HEK293 (cell line): ENCODE measurements around the gene PRRT3.

ENCODE experiments used
- FEZF1 ChIP-seq: fragments of 450-650 bp; formaldehyde crosslinking; IDR thresholded peaks from 2 replicates; pipeline ENCODE4 v1.5.1; 2016; ENCODE audit warnings: missing biosample characterization, missing genetic modification characterization
- HOXD13 ChIP-seq: sonication (generic); formaldehyde crosslinking; IDR thresholded peaks from 2 replicates; pipeline ENCODE4 v1.8.0; 2022; ENCODE audit warnings: missing genetic modification reagents, borderline replicate concordance
- MEIS1 ChIP-seq: sonication (generic); formaldehyde crosslinking; IDR thresholded peaks from 2 replicates; pipeline ENCODE4 v1.8.1; 2022; ENCODE audit warnings: missing genetic modification reagents, mild to moderate bottlenecking, borderline replicate concordance
- RBAK ChIP-seq: fragments of 450-650 bp; formaldehyde crosslinking; IDR thresholded peaks from 2 replicates; pipeline ENCODE4 v1.5.1; 2016; ENCODE audit warnings: missing biosample characterization, missing genetic modification characterization
- SCRT2 ChIP-seq: fragments of 450-650 bp; formaldehyde crosslinking; IDR thresholded peaks from 2 replicates; pipeline ENCODE4 v1.5.1; 2016; ENCODE audit warnings: missing biosample characterization, missing genetic modification characterization
- SP3 ChIP-seq: fragments of 450-650 bp; formaldehyde crosslinking; IDR thresholded peaks from 2 replicates; pipeline ENCODE4 v1.5.1; 2016; ENCODE audit warnings: missing biosample characterization, missing genetic modification characterization
- YY1 ChIP-seq: fragments of 450-650 bp; formaldehyde crosslinking; IDR thresholded peaks from 2 replicates; pipeline ENCODE4 v1.5.1; 2018; ENCODE audit warnings: missing biosample characterization, missing genetic modification characterization
- ZFP37 ChIP-seq: fragments of 450-650 bp; formaldehyde crosslinking; IDR thresholded peaks from 2 replicates; pipeline ENCODE4 v1.5.1; 2016; ENCODE audit warnings: missing biosample characterization, missing genetic modification characterization
- ZNF10 ChIP-seq: fragments of 450-650 bp; formaldehyde crosslinking; IDR thresholded peaks from 2 replicates; pipeline ENCODE4 v1.5.1; 2017; ENCODE audit warnings: missing biosample characterization, missing genetic modification characterization
- ZNF132 ChIP-seq: fragments of 450-650 bp; formaldehyde crosslinking; IDR thresholded peaks from 2 replicates; pipeline ENCODE4 v1.5.1; 2017; ENCODE audit warnings: missing biosample characterization, missing genetic modification characterization, borderline replicate concordance
- ZNF169 ChIP-seq: fragments of 450-650 bp; formaldehyde crosslinking; IDR thresholded peaks from 2 replicates; pipeline ENCODE4 v1.5.1; 2016; ENCODE audit warnings: missing biosample characterization, missing genetic modification characterization
- ZNF174 ChIP-seq: fragments of 450-650 bp; formaldehyde crosslinking; IDR thresholded peaks from 2 replicates; pipeline ENCODE4 v1.5.0; 2017; ENCODE audit warnings: missing biosample characterization, mild to moderate bottlenecking, missing genetic modification characterization
- ZNF324 ChIP-seq: fragments of 450-650 bp; formaldehyde crosslinking; IDR thresholded peaks from 2 replicates; pipeline ENCODE4 v1.5.1; 2016; ENCODE audit warnings: missing biosample characterization, missing genetic modification characterization
- ZNF335 ChIP-seq: fragments of 450-650 bp; formaldehyde crosslinking; conservative IDR thresholded peaks from 2 replicates; pipeline ENCODE4 v1.5.1; 2016; ENCODE audit warnings: missing biosample characterization, missing genetic modification characterization
- ZNF341 ChIP-seq: fragments of 450-650 bp; formaldehyde crosslinking; IDR thresholded peaks from 2 replicates; pipeline ENCODE4; 2016; ENCODE audit warnings: low read depth, missing biosample characterization, missing genetic modification characterization
- ZNF350 ChIP-seq: fragments of 450-650 bp; formaldehyde crosslinking; IDR thresholded peaks from 2 replicates; pipeline ENCODE4 v1.5.0; 2017; ENCODE audit warnings: missing biosample characterization, mild to moderate bottlenecking, missing genetic modification characterization
- ZNF404 ChIP-seq: fragments of 450-650 bp; formaldehyde crosslinking; IDR thresholded peaks from 2 replicates; pipeline ENCODE4 v1.5.1; 2017; ENCODE audit warnings: missing biosample characterization, missing genetic modification characterization
- ZNF426 ChIP-seq: fragments of 450-650 bp; formaldehyde crosslinking; IDR thresholded peaks from 2 replicates; pipeline ENCODE4 v1.5.1; 2017; ENCODE audit warnings: missing biosample characterization, missing genetic modification characterization, mild to moderate bottlenecking, inconsistent platforms, moderate library complexity
- ZNF501 ChIP-seq: fragments of 450-650 bp; formaldehyde crosslinking; IDR thresholded peaks from 2 replicates; pipeline ENCODE4 v1.5.1; 2016; ENCODE audit warnings: missing biosample characterization, missing genetic modification characterization
- ZNF510 ChIP-seq: fragments of 450-650 bp; formaldehyde crosslinking; IDR thresholded peaks from 2 replicates; pipeline ENCODE4 v1.5.1; 2018; ENCODE audit warnings: mild to moderate bottlenecking, missing genetic modification characterization, missing biosample characterization; ENCODE audit not compliant: insufficient replicate concordance
- ZNF555 ChIP-seq: fragments of 450-650 bp; formaldehyde crosslinking; conservative IDR thresholded peaks from 2 replicates; pipeline ENCODE4 v1.5.1; 2017; ENCODE audit warnings: missing biosample characterization, mild to moderate bottlenecking, missing genetic modification characterization, inconsistent platforms
- ZNF596 ChIP-seq: fragments of 450-650 bp; IDR thresholded peaks from 2 replicates; pipeline ENCODE4 v1.5.0; 2018; ENCODE audit warnings: missing biosample characterization, mild to moderate bottlenecking, missing genetic modification characterization, moderate library complexity
- ZNF623 ChIP-seq: fragments of 450-650 bp; formaldehyde crosslinking; IDR thresholded peaks from 2 replicates; pipeline ENCODE4 v1.5.1; 2016; ENCODE audit warnings: missing biosample characterization, missing genetic modification characterization
- ZNF629 ChIP-seq: fragments of 450-650 bp; formaldehyde crosslinking; IDR thresholded peaks from 2 replicates; pipeline ENCODE4 v1.5.1; 2017; ENCODE audit warnings: missing biosample characterization, missing genetic modification characterization
- ZNF664 ChIP-seq: fragments of 450-650 bp; formaldehyde crosslinking; IDR thresholded peaks from 2 replicates; pipeline ENCODE4 v1.5.1; 2016; ENCODE audit warnings: missing biosample characterization, missing genetic modification characterization
- ZNF677 ChIP-seq: fragments of 450-650 bp; IDR thresholded peaks from 2 replicates; pipeline ENCODE4 v1.5.0; 2018; ENCODE audit warnings: missing biosample characterization, mild to moderate bottlenecking, missing genetic modification characterization, moderate library complexity
- ZNF792 ChIP-seq: fragments of 450-650 bp; formaldehyde crosslinking; IDR thresholded peaks from 2 replicates; pipeline ENCODE4 v1.5.1; 2016; ENCODE audit warnings: missing biosample characterization, missing genetic modification characterization
- TF ChIP-seq, protein P1 (sequence below): fragments of 450-650 bp; IDR thresholded peaks from 2 replicates; pipeline ENCODE4 v1.5.1; 2018; ENCODE audit warnings: missing biosample characterization, mild to moderate bottlenecking, missing genetic modification characterization
- TF ChIP-seq, protein P2 (sequence below): fragments of 450-650 bp; formaldehyde crosslinking; IDR thresholded peaks from 2 replicates; pipeline ENCODE4 v1.5.1; 2016; ENCODE audit warnings: missing biosample characterization, missing genetic modification characterization
- TF ChIP-seq, protein P3 (sequence below): fragments of 450-650 bp; formaldehyde crosslinking; conservative IDR thresholded peaks from 2 replicates; pipeline ENCODE4 v1.5.1; 2016; ENCODE audit warnings: low read depth, missing biosample characterization, missing genetic modification characterization
- TF ChIP-seq, protein P4 (sequence below): fragments of 450-650 bp; formaldehyde crosslinking; IDR thresholded peaks from 2 replicates; pipeline ENCODE4 v1.5.0; 2017; ENCODE audit warnings: missing biosample characterization, missing genetic modification characterization, borderline replicate concordance

PRRT3 gene

DNA sequence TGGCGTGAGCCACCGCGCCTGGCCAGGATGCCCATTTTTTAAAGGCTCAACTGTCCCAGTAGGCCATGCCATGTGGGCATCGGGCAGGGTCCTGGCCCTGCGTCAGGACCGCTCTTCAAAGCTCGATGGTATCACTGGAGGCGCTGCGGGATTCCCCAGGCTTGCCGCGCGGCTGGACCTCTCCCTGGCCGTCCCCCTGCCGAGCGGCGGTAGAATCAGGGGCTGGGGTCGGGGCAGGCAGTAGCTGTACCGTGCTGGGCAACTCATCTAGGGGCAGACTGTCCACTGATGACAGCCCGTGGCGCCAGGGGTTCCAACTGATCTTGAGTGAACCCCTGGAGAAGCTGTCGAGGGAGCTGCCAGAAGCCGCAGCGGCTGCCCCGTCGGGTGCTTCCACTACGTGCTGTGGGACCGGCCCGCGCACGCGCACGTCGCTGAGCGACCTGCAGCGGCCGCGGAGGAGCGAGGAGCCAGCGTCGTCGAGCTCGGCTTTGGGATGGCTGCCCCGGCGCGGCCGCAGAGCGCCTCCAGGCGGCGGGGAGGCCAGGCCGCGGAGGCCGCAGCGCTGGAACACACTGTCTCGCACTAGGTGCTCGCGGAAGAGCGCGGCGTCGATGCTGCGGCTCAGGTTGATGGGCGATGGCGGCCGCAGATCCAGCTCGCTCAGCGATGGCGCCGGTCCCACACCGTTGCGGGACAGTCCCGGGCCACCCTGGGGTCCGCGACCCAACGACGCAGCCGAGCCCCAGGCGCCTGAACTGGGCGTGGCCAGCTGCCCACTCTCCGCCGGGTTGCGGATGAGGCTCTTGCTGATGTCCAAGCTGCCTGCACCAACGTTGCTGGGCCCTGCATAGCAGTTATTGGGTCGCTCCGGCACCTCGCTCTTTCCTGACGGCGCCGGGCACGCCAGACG, 5.8 kb downstream of the PRRT3 start (continued):
- TF ChIP-seq ZNF426 (tag by site-specific recombination) (no peak), YY1 (tag by site-specific recombination) (peak; percentile 65), ZNF335 (tag by site-specific recombination) (peak; percentile 74), ZNF501 (peak; percentile 81; the same call in 1 of the 2 replicates), MEIS1 (CRISPR knock-in tag) (no peak), ZNF404 (tag by site-specific recombination) (no peak), FEZF1 (tag by site-specific recombination) (no peak), ZNF341 (tag by site-specific recombination) (no peak), SCRT2 (tag by site-specific recombination) (no peak), ZNF677 (tag by site-specific recombination) (no peak), ZNF629 (tag by site-specific recombination) (0 out of 2 replicates have a peak, but pooled peaks have one; percentile 22), ZNF510 (tag by site-specific recombination) (no peak), HOXD13 (no peak), ZNF555 (tag by site-specific recombination) (no peak), ZNF792 (tag by site-specific recombination) (0 out of 2 replicates have a peak, but pooled peaks have one; percentile 11), ZNF169 (tag by site-specific recombination) (no peak), ZNF596 (peak; percentile 67), ZNF664 (tag by site-specific recombination) (no peak), ZFP37 (no peak), RBAK (no peak), ZNF623 (tag by site-specific recombination) (no peak), ZNF132 (tag by site-specific recombination) (no peak), ZNF350 (tag by site-specific recombination) (no peak), ZNF10 (tag by site-specific recombination) (peak; percentile 25; the same call in 1 of the 2 replicates), ZNF174 (tag by site-specific recombination) (no peak), ZNF324 (no peak), SP3 (no peak; the same call in 1 of the 2 replicates)
- TF ChIP-seq, protein P1, sequence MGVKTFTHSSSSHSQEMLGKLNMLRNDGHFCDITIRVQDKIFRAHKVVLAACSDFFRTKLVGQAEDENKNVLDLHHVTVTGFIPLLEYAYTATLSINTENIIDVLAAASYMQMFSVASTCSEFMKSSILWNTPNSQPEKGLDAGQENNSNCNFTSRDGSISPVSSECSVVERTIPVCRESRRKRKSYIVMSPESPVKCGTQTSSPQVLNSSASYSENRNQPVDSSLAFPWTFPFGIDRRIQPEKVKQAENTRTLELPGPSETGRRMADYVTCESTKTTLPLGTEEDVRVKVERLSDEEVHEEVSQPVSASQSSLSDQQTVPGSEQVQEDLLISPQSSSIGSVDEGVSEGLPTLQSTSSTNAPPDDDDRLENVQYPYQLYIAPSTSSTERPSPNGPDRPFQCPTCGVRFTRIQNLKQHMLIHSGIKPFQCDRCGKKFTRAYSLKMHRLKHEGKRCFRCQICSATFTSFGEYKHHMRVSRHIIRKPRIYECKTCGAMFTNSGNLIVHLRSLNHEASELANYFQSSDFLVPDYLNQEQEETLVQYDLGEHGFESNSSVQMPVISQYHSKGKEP (tag by site-specific recombination), result peak; percentile 82
- TF ChIP-seq, protein P2, sequence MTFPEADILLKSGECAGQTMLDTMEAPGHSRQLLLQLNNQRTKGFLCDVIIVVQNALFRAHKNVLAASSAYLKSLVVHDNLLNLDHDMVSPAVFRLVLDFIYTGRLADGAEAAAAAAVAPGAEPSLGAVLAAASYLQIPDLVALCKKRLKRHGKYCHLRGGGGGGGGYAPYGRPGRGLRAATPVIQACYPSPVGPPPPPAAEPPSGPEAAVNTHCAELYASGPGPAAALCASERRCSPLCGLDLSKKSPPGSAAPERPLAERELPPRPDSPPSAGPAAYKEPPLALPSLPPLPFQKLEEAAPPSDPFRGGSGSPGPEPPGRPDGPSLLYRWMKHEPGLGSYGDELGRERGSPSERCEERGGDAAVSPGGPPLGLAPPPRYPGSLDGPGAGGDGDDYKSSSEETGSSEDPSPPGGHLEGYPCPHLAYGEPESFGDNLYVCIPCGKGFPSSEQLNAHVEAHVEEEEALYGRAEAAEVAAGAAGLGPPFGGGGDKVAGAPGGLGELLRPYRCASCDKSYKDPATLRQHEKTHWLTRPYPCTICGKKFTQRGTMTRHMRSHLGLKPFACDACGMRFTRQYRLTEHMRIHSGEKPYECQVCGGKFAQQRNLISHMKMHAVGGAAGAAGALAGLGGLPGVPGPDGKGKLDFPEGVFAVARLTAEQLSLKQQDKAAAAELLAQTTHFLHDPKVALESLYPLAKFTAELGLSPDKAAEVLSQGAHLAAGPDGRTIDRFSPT (tag by site-specific recombination), result peak; percentile 61; the same call in 1 of the 2 replicates
- TF ChIP-seq, protein P3, sequence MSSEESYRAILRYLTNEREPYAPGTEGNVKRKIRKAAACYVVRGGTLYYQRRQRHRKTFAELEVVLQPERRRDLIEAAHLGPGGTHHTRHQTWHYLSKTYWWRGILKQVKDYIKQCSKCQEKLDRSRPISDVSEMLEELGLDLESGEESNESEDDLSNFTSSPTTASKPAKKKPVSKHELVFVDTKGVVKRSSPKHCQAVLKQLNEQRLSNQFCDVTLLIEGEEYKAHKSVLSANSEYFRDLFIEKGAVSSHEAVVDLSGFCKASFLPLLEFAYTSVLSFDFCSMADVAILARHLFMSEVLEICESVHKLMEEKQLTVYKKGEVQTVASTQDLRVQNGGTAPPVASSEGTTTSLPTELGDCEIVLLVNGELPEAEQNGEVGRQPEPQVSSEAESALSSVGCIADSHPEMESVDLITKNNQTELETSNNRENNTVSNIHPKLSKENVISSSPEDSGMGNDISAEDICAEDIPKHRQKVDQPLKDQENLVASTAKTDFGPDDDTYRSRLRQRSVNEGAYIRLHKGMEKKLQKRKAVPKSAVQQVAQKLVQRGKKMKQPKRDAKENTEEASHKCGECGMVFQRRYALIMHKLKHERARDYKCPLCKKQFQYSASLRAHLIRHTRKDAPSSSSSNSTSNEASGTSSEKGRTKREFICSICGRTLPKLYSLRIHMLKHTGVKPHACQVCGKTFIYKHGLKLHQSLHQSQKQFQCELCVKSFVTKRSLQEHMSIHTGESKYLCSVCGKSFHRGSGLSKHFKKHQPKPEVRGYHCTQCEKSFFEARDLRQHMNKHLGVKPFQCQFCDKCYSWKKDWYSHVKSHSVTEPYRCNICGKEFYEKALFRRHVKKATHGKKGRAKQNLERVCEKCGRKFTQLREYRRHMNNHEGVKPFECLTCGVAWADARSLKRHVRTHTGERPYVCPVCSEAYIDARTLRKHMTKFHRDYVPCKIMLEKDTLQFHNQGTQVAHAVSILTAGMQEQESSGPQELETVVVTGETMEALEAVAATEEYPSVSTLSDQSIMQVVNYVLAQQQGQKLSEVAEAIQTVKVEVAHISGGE, result 0 out of 2 replicates have a peak, but pooled peaks have one; percentile 10
- TF ChIP-seq, protein P4, sequence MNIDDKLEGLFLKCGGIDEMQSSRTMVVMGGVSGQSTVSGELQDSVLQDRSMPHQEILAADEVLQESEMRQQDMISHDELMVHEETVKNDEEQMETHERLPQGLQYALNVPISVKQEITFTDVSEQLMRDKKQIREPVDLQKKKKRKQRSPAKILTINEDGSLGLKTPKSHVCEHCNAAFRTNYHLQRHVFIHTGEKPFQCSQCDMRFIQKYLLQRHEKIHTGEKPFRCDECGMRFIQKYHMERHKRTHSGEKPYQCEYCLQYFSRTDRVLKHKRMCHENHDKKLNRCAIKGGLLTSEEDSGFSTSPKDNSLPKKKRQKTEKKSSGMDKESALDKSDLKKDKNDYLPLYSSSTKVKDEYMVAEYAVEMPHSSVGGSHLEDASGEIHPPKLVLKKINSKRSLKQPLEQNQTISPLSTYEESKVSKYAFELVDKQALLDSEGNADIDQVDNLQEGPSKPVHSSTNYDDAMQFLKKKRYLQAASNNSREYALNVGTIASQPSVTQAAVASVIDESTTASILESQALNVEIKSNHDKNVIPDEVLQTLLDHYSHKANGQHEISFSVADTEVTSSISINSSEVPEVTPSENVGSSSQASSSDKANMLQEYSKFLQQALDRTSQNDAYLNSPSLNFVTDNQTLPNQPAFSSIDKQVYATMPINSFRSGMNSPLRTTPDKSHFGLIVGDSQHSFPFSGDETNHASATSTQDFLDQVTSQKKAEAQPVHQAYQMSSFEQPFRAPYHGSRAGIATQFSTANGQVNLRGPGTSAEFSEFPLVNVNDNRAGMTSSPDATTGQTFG, result no peak
